HCT116 (cell line): ENCODE results near the gene HCAR3. TPM values are rescaled to one million over a fixed set of nuclear protein-coding genes. Genes with fewer than 3 reads are reported as not detected.

Source experiments
- ATAC-seq: fragments of 200-7000 bp; cut with Tn5 transposase; 2 replicates; pipeline ENCODE4 v1.9.1; 2020; ENCODE audit warnings: mild to moderate bottlenecking, moderate library complexity
- BruUV-seq: library from RNA; stranded (reverse); fragments of 400-500 nt; replicated peaks from 2 replicates; lab custom pipeline; 2021; lab: Mats Ljungman, UMichigan
- CTCF ChIA-PET: fragments of 300-600 bp; sonication (Branson Sonifier 250); formaldehyde crosslinking; loops from one replicate; lab custom pipeline; 2021; ENCODE audit warnings: antibody characterized with exemption; lab: Charles Lee
- POLR2A ChIA-PET: fragments of 300-600, 350-600 bp; sonication (Branson Sonifier 250); formaldehyde crosslinking; loops from one replicate; lab custom pipeline; 2021; ENCODE audit warnings: antibody characterized with exemption; lab: Charles Lee
- RAD21 ChIA-PET, 2 experiments: fragments of 300-600 bp; sonication (Branson Sonifier 250); formaldehyde crosslinking; loops; one replicate each; lab custom pipeline; 2023; ENCODE audit warnings: low total read pairs in 2 of 2; ENCODE audit not compliant: uncharacterized antibody in 2 of 2, unreplicated experiment in 2 of 2, low non-redundant PET in 1 of 2; lab: Charles Lee
- DNase-seq: peaks from one replicate; pipeline ENCODE4 v3.0.0-alpha.2; 2010; ENCODE audit warnings: low read depth, low spot score
- H2AFZ ChIP-seq: fragments of 200-600 bp; shearing (Covaris generic), sonication (generic); 2 replicates; pipeline ENCODE4 v1.6.1; 2017; ENCODE audit warnings: low read depth, mixed run types, mixed read lengths, antibody characterized with exemption, low read length; ENCODE audit not compliant: poor library complexity, severe bottlenecking
- H3K27ac ChIP-seq: 2 replicates; pipeline ENCODE4 v1.5.1; 2012; ENCODE audit warnings: low read depth, low read length
- H3K27me3 ChIP-seq: fragments of 200-600 bp; sonication (generic); 2 replicates; pipeline ENCODE4 v1.6.1; 2016; ENCODE audit warnings: mixed run types, low read length, mixed read lengths; ENCODE audit not compliant: insufficient read depth
- H3K36me3 ChIP-seq, 2 experiments: fragments of 200-500 bp in 1 of 2; fragments of 200-600 bp in 1 of 2; sonication (Bioruptor generic) in 1 of 2; sonication (generic) in 1 of 2; 2 replicates each; pipeline versions ENCODE4 v1.5.1 to v1.6.1; 2014 to 2016; ENCODE audit warnings: low read length in 2 of 2, inconsistent platforms in 1 of 2, mixed read lengths in 1 of 2, mixed run types in 1 of 2; ENCODE audit not compliant: insufficient read depth in 2 of 2, control insufficient read depth in 1 of 2
- H3K4me1 ChIP-seq, 2 experiments: fragments of 200-600 bp in 1 of 2; sonication (generic) in 1 of 2; 2 replicates each; pipeline versions ENCODE4 v1.5.1 to v1.6.1; 2012 to 2017; ENCODE audit warnings: low read length in 2 of 2, inconsistent platforms in 1 of 2, mild to moderate bottlenecking in 1 of 2, mixed read lengths in 1 of 2, mixed run types in 1 of 2, moderate library complexity in 1 of 2; ENCODE audit not compliant: insufficient read depth in 2 of 2, control insufficient read depth in 1 of 2
- H3K4me2 ChIP-seq: fragments of 200-600 bp; sonication (generic); 2 replicates; pipeline ENCODE4 v1.6.1; 2017; ENCODE audit warnings: mixed run types, low read length, mixed read lengths
- H3K4me3 ChIP-seq, 2 experiments: fragments of 200-600 bp in 1 of 2; sonication (generic) in 1 of 2; replicated peaks in 1 of 2; 2 replicates each; pipeline ENCODE4 v1.5.1; 2011 to 2016; ENCODE audit warnings: low read length in 2 of 2, control low read depth in 1 of 2, low read depth in 1 of 2, mild to moderate bottlenecking in 1 of 2, mixed read lengths in 1 of 2, mixed run types in 1 of 2
- H3K79me2 ChIP-seq: fragments of 200-600 bp; sonication (generic); 2 replicates; pipeline ENCODE4 v1.6.1; 2017; ENCODE audit warnings: mild to moderate bottlenecking, mixed run types, low read length, moderate library complexity, mixed read lengths; ENCODE audit not compliant: insufficient read depth
- H3K9ac ChIP-seq: fragments of 200-600 bp; sonication (generic); 2 replicates; pipeline ENCODE4 v1.6.1; 2016; ENCODE audit warnings: low read length, mixed read lengths
- H3K9me2 ChIP-seq: fragments of 200-600 bp; sonication (generic), shearing (Covaris generic); 2 replicates; pipeline ENCODE4 v1.6.1; 2017; ENCODE audit warnings: mixed run types, mild to moderate bottlenecking, moderate library complexity; ENCODE audit not compliant: insufficient read depth
- H3K9me3 ChIP-seq, 2 experiments: fragments of 200-500 bp in 1 of 2; fragments of 200-600 bp in 1 of 2; sonication (Bioruptor generic) in 1 of 2; sonication (generic) in 1 of 2; 2 replicates each; pipeline ENCODE4 v1.6.1; 2014 to 2017; ENCODE audit warnings: low read length in 2 of 2, mixed read lengths in 2 of 2, inconsistent platforms in 1 of 2, low read depth in 1 of 2, mild to moderate bottlenecking in 1 of 2, mixed run types in 1 of 2, moderate library complexity in 1 of 2; ENCODE audit not compliant: control insufficient read depth in 1 of 2, insufficient read depth in 1 of 2
- H4K20me1 ChIP-seq: fragments of 200-600 bp; sonication (generic), shearing (Covaris generic); 2 replicates; pipeline ENCODE4 v1.6.1; 2017; ENCODE audit warnings: mixed run types, mild to moderate bottlenecking, moderate library complexity; ENCODE audit not compliant: insufficient read depth
- CBX3 ChIP-seq: IDR thresholded peaks from 2 replicates; pipeline ENCODE4 v1.6.1; 2012; ENCODE audit warnings: low read depth
- CEBPB ChIP-seq: IDR thresholded peaks from 2 replicates; pipeline ENCODE4 v1.6.1; 2012; ENCODE audit warnings: low read depth
- ELF1 ChIP-seq: IDR thresholded peaks from 2 replicates; pipeline ENCODE4 v1.6.1; 2012; ENCODE audit warnings: low read depth, borderline replicate concordance
- EZH2 ChIP-seq: fragments of 200-600 bp; sonication (generic); IDR thresholded peaks from 2 replicates; pipeline ENCODE4 v1.6.1; 2017; ENCODE audit warnings: antibody characterized with exemption, mixed run types
- EZH2phosphoT487 ChIP-seq: fragments of 200-600 bp; IDR thresholded peaks from 2 replicates; pipeline ENCODE4 v1.6.1; 2018; ENCODE audit warnings: antibody characterized with exemption, borderline replicate concordance
- FOSL1 ChIP-seq: IDR thresholded peaks from 2 replicates; pipeline ENCODE4 v1.6.1; 2012; ENCODE audit warnings: low read depth
- JUND ChIP-seq: IDR thresholded peaks from 2 replicates; pipeline ENCODE4 v1.6.1; 2012
- POLR2A ChIP-seq: IDR thresholded peaks from 2 replicates; pipeline ENCODE4 v1.7.0; 2011; ENCODE audit warnings: borderline replicate concordance; ENCODE audit not compliant: insufficient read depth, insufficient read length; ENCODE audit errors: extremely low read depth
- POLR2AphosphoS5 ChIP-seq: IDR thresholded peaks from 2 replicates; pipeline ENCODE4 v1.6.1; 2011; ENCODE audit warnings: mild to moderate bottlenecking, low read depth, low read length, moderate library complexity
- RAD21 ChIP-seq: IDR thresholded peaks from 2 replicates; pipeline ENCODE4 v1.6.1; 2012; ENCODE audit warnings: low read depth, mild to moderate bottlenecking
- SIN3A ChIP-seq: IDR thresholded peaks from 2 replicates; pipeline ENCODE4 v1.6.1; 2012; ENCODE audit warnings: low read depth
- SP1 ChIP-seq: IDR thresholded peaks from 2 replicates; pipeline ENCODE4 v1.6.1; 2012; ENCODE audit warnings: low read depth
- TCF7L2 ChIP-seq: IDR thresholded peaks from 2 replicates; pipeline ENCODE4 v1.7.0; 2011; ENCODE audit warnings: borderline replicate concordance, inconsistent platforms; ENCODE audit not compliant: insufficient read depth, insufficient read length; ENCODE audit errors: extremely low read depth
- YY1 ChIP-seq: IDR thresholded peaks from 2 replicates; pipeline ENCODE4 v1.6.1; 2011; ENCODE audit warnings: low read length, low read depth, moderate library complexity, mild to moderate bottlenecking; ENCODE audit not compliant: insufficient replicate concordance; ENCODE audit errors: extremely low read depth
- ZFX ChIP-seq: fragments of 450-650 bp; IDR thresholded peaks from 2 replicates; pipeline ENCODE4 v1.6.1; 2017
- ZNF274 ChIP-seq: fragments of 200-500 bp; sonication (Bioruptor generic); IDR thresholded peaks from 2 replicates; pipeline ENCODE4 v1.6.1; 2014; ENCODE audit warnings: mild to moderate bottlenecking, low read depth, low read length, inconsistent platforms
- intact Hi-C: fragments of 100-400 bp; cut with micrococcal nuclease; formaldehyde crosslinking; loops from 2 replicates; pipeline ENCODE4 v1.10.0; 2022
- total RNA-seq: library from RNA; stranded (reverse); gene quantifications from one replicate; pipeline ENCODE4 v1.2.1, GENCODE V29; 2021; ENCODE audit not compliant: unreplicated experiment
- TF ChIP-seq, protein P1 (sequence below): IDR thresholded peaks from 2 replicates; pipeline ENCODE4 v1.6.1; 2012; ENCODE audit warnings: low read depth
- TF ChIP-seq, protein P2 (sequence below): IDR thresholded peaks from 2 replicates; pipeline ENCODE4 v1.6.1; 2011; ENCODE audit warnings: mild to moderate bottlenecking, low read length, moderate library complexity; ENCODE audit not compliant: insufficient replicate concordance; ENCODE audit errors: extremely low read depth

Gene HCAR3
- total RNA-seq, 1 experiment from 2014 or later = not detected

DNA sequence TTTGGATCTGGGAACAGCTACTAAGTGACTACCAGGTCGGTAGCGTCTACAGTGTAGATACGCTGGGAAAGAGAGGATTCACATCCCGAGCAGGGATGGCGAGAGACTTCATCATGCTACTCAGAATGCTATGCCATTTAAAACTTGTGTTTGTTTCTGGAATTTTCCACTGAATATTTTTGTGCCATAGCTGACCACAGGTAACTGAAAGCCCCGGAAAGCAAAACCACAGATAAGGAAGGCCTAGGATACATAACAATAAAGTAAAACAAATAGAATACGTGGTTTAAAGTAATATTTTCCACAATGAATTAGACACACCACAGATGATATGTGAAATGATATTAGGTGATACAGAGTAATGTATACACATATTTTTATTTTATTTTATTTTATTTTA, 22.0 kb upstream of the HCAR3 start (continued):
- TF ChIP-seq, protein P1, sequence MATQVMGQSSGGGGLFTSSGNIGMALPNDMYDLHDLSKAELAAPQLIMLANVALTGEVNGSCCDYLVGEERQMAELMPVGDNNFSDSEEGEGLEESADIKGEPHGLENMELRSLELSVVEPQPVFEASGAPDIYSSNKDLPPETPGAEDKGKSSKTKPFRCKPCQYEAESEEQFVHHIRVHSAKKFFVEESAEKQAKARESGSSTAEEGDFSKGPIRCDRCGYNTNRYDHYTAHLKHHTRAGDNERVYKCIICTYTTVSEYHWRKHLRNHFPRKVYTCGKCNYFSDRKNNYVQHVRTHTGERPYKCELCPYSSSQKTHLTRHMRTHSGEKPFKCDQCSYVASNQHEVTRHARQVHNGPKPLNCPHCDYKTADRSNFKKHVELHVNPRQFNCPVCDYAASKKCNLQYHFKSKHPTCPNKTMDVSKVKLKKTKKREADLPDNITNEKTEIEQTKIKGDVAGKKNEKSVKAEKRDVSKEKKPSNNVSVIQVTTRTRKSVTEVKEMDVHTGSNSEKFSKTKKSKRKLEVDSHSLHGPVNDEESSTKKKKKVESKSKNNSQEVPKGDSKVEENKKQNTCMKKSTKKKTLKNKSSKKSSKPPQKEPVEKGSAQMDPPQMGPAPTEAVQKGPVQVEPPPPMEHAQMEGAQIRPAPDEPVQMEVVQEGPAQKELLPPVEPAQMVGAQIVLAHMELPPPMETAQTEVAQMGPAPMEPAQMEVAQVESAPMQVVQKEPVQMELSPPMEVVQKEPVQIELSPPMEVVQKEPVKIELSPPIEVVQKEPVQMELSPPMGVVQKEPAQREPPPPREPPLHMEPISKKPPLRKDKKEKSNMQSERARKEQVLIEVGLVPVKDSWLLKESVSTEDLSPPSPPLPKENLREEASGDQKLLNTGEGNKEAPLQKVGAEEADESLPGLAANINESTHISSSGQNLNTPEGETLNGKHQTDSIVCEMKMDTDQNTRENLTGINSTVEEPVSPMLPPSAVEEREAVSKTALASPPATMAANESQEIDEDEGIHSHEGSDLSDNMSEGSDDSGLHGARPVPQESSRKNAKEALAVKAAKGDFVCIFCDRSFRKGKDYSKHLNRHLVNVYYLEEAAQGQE = no peak
- TF ChIP-seq, protein P2, sequence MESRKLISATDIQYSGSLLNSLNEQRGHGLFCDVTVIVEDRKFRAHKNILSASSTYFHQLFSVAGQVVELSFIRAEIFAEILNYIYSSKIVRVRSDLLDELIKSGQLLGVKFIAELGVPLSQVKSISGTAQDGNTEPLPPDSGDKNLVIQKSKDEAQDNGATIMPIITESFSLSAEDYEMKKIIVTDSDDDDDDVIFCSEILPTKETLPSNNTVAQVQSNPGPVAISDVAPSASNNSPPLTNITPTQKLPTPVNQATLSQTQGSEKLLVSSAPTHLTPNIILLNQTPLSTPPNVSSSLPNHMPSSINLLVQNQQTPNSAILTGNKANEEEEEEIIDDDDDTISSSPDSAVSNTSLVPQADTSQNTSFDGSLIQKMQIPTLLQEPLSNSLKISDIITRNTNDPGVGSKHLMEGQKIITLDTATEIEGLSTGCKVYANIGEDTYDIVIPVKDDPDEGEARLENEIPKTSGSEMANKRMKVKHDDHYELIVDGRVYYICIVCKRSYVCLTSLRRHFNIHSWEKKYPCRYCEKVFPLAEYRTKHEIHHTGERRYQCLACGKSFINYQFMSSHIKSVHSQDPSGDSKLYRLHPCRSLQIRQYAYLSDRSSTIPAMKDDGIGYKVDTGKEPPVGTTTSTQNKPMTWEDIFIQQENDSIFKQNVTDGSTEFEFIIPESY = no peak
- no peak for TF ChIP-seq CBX3

- BruUV-seq = no TSS peak
- ChIA-PET RAD21 (interaction anchor here in 1 of 2 experiments (0.8 kb wide), 1 partner anchor 155 kb away, joined by 3 read pairs; no protein-coding TSS in a partner anchor), POLR2A (no interaction called here), CTCF (no interaction called here)
- H3K4me2 ChIP-seq = no peak overlapping the region
- H3K4me3 ChIP-seq = no peak overlapping the region
- ATAC-seq = no peak
- no peaks in the 10 kb centered on the region for H3K79me2 ChIP-seq
- H3K27me3 ChIP-seq = no peaks in the 10 kb centered on the region
- H3K27ac ChIP-seq = no peak overlapping the region
- DNase-seq = no peak
- no peaks in the 10 kb centered on the region for H4K20me1 ChIP-seq
- no peak overlapping the region for H2AFZ ChIP-seq
- H3K9me2 ChIP-seq = no peaks in the 10 kb centered on the region
- H3K9ac ChIP-seq = no peak overlapping the region
- H3K36me3 ChIP-seq = no peaks in the 10 kb centered on the region
- intact Hi-C loops = no loop called here
- H3K4me1 ChIP-seq = no peaks in the 10 kb centered on the region
- H3K9me3 ChIP-seq = no peaks in the 10 kb centered on the region
- TF ChIP-seq SIN3A (no peak), FOSL1 (no peak), JUND (no peak), EZH2 (no peak), SP1 (no peak), CEBPB (no peak), TCF7L2 (no peak), RAD21 (no peak), ELF1 (no peak), EZH2phosphoT487 (no peak), ZFX (no peak), POLR2AphosphoS5 (no peak), ZNF274 (no peak), YY1 (no peak), POLR2A (no peak)
- TF ChIP-seq, protein P2 = no peak
These were observed 16.0 kb upstream of the HCAR3 start for GRCh38 chr12:122732611-122733010.
